Measurements from ENCODE around the gene ADAD1.

Gene ADAD1

DNA sequence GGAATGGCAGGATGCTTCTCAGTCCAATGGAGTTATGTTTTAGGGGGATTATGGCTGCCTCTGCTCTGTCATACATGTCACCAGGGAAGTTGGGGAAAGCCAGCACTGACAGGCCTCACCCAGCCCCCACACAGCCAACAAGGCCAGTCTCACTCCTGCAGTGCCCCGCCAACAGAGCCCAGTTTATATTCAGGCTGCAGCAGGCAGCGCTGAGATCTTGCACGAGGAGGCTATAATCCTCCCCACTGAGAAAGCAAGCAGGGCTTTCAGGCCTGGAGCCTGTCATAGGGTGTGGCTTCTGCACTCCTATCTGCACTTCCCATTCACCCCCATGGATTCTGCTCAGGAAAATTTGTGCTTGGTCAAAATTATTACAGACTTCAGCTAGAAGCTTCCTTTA is 25.1 kb downstream of the ADAD1 start:
- Mint-ChIP-seq H3K27me3 (no peaks in the 10 kb centered on the region), H3K4me1 (no peaks in the 10 kb centered on the region), H3K27ac (no peak overlapping the region), H3K4me3 (no peak overlapping the region), H3K9me3 (no peaks in the 10 kb centered on the region), H3K36me3 (no peaks in the 10 kb centered on the region)
- ATAC-seq: peak; percentile 46

DNA sequence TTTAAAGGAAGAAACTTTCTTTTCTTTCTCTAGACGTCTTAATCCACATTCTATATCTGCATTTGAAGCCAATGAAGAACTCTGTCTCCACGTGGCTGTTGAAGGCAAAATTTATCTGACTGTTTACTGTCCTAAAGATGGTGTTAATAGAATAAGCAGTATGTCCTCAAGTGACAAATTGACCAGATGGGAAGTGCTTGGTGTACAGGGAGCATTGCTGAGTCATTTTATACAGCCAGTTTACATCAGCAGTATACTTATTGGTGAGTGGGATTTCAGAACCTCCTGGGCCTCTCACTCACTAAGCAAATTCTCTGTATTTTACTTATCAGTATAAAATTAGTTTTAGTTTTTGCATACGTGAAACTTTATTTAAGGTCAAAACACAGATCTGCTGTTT is 33.7 kb downstream of the ADAD1 start:
- Mint-ChIP-seq H3K9me3 (no peaks in the 10 kb centered on the region), H3K27ac (no peak overlapping the region)

DNA sequence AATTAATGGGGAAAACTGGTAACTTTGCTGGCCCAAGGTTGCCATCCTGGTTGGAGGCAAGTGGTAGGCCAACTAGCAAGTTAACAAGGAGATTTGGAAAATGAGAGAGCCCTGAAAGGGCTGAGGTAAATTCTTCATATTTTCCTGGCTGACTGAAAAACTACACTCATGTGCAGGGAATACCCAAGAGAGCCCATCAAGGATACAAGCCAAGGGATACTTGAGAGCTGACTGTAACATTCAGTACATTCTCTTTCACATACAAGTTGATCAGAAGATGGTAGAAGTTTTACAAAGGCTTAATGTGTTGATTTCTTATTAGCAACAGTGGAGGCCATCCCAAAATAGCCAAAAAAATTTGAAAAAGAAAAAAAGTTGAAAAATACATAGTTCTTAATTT is 44.4 kb downstream of the ADAD1 start:
- Mint-ChIP-seq H3K4me3 (no peak overlapping the region), H3K27me3 (peaks cover 12% of the 10 kb centered on the region), H3K9me3 (peaks cover 4% of the 10 kb centered on the region), H3K36me3 (no peaks in the 10 kb centered on the region), H3K27ac (no peak overlapping the region), H3K4me1 (no peaks in the 10 kb centered on the region)
- no peak for ATAC-seq

More for the DNA sequence above, 33.7 kb downstream of the ADAD1 start:
- Mint-ChIP-seq H3K4me3 (no peak overlapping the region), H3K36me3 (no peaks in the 10 kb centered on the region), H3K27me3 (peaks cover 6% of the 10 kb centered on the region), H3K4me1 (no peaks in the 10 kb centered on the region)
- no peak for ATAC-seq

DNA sequence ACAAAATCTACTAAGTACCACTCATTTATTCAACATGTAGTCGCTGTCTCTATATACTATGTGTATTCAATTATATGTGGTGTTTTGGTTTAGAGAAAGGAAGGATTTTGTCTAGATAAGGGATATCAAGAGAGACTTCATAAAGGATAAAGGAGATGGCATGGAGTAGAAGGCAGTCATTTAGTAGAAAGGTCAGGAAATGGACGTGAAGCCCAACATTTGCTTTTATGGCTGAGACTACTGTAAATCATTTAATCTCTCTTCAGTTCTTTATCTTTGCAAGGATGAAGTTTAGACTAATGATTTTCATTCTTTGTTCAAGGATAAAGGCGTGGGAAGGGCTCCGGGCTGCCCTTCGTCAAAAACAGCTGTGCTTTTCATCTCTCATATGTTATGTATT is 52.5 kb downstream of the ADAD1 start:
- Mint-ChIP-seq H3K27ac (no peak overlapping the region), H3K4me1 (no peaks in the 10 kb centered on the region), H3K4me3 (no peak overlapping the region), H3K36me3 (no peaks in the 10 kb centered on the region), H3K9me3 (no peaks in the 10 kb centered on the region), H3K27me3 (peaks cover 12% of the 10 kb centered on the region)
- ATAC-seq: no peak

DNA sequence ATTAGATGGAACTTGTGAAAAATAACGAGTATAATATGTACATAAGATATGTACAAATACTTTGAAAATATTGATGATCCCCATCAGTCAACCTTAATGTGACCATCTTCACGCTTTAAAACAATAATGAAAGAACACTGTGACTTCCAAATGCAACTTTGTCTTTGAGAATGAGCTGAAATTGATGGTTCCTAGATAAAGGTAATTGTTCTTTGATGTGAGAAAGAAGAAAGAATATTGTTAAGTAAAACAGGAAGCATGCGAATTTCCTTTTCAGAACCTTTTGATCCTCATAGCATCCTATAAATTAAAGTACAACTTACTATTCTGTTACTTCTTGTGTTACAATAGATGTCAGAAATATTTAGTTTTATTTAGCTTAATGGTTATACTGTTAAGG is 55.5 kb downstream of the ADAD1 start:
- Mint-ChIP-seq H3K36me3 (no peaks in the 10 kb centered on the region), H3K4me1 (no peaks in the 10 kb centered on the region), H3K4me3 (no peak overlapping the region), H3K27me3 (peaks cover 12% of the 10 kb centered on the region), H3K27ac (no peak overlapping the region), H3K9me3 (no peaks in the 10 kb centered on the region)
- no peak for ATAC-seq

DNA sequence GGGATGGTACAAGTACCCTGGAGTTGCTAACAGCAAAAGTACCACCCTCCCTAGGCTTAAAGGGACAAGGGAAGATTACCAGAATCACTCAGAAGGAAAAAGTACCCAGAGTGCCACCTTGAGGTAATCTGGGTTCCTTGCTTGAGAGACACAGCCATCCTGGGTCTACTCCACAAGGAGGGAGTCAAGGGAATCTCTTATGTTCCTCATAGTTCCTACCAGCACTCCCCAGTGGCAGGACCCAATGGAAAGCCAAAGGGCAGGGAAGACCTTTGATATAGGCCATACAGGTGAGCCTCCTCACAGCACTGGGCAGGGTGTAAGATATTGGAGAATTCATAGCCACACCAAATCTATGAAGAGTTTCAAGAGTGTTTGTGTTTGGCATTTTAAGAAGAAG is 72.0 kb downstream of the ADAD1 start:
- Mint-ChIP-seq H3K36me3 (no peaks in the 10 kb centered on the region), H3K4me3 (no peak overlapping the region), H3K9me3 (no peaks in the 10 kb centered on the region), H3K27ac (no peak overlapping the region), H3K27me3 (peaks cover 33% of the 10 kb centered on the region), H3K4me1 (peaks cover 7% of the 10 kb centered on the region)
- no peak for ATAC-seq

DNA sequence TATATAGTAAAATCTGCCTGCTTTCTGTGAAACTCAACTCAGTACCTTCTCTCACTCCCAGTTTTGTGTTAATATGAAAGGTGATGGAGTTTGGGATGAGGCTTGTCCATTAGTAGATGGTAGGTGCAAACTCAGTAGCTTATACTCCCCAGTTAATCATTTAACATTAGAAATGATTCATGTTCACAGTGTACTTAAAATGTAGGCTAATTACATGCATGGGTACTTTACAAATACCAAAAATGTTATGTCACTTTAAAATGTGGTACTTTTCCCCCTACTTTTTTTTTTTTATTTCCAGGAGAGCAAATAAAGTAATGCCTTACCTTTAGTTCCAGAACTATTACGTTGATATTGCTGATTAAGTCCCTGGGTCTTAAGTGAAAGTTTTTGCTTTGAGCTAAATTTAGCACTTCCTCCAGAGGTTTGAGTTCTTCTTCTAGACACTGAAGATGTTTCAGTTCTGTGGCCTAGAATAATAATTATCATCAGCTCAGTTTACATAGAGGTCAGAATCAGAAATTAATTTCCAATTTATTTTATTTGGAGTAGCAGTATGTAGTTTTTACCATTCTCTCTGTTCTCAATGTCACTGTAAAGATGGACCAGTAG is 74.7 kb downstream of the ADAD1 start:
- Mint-ChIP-seq H3K27me3 (peaks cover 24% of the 10 kb centered on the region), H3K4me1 (peaks cover 14% of the 10 kb centered on the region), H3K9me3 (no peaks in the 10 kb centered on the region), H3K36me3 (no peaks in the 10 kb centered on the region), H3K27ac (no peak overlapping the region), H3K4me3 (no peak overlapping the region)
- no peak for ATAC-seq

DNA sequence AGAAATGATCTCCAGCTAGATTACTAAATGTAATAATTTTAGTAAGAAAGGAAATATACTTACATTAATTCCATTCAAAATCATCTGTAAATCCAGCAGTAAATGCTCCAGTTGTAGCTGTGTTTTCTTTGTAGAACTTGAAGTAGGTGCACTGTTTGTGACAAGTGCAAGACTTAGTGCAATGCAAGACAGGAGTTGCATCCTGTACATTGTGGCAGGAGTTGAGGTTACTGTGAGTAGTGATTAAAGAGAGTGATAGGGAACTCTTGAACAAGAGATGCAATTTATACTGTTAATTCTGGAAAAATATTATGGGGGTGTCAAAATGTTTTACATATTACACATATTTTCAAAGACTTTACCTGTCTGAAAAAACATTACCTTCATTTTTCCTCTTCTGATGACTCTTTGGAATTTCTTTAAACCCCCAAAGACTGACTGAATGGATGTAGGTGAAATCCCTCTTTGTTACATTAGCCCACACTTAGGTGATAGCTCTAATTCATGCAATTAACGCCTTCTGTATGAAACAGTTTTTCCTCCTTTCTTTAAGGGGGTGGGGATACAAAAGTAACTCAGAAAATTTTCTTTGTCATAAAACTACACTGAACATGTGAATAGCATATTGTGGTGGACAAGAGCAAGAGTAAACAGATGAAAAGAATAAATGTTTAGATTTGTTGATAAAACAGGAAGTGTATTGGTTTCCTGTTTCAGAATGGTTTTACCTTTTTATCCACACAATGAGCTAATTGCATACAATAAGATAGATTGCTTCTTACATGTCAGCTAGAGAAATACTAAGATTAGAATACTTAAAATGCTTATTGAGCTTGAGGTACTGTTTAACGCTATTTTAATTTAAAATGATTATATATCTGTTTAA is 77.7 kb downstream of the ADAD1 start, which contains the start of gene IL2:
Gene IL2 (minus strand): TSS at position 495 of the 886 bp plus-strand sequence. CDS start 285 bp downstream, at position 210.
- Mint-ChIP-seq H3K27ac (no peak within 1 kb of the TSS), H3K36me3 (no peaks in the 10 kb centered on the region), H3K27me3 (no peaks in the 10 kb centered on the region), H3K9me3 (no peaks in the 10 kb centered on the region), H3K4me3 (no peak within 1 kb of the TSS), H3K4me1 (peaks cover 23% of the 10 kb centered on the region)
- ATAC-seq: no peak

DNA sequence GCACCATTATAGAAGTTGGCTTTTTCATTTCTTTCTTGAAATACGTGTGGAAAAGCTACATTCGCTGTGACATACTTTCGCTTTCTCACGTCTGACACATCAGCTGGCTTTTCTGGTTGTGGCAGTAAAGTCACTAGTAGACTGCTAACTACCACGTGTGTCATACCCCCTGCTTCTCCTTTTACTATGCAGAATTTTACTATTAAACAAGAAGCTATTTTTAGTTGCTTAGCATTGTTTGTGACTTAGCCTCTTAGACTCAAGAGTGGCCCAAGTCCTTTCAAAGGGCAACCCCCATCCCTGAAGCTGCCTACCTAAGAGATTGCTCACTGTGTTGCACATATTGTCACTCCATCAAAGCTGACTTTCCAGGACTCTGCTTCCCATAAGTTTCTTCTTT is 79.8 kb downstream of the ADAD1 start:
- Mint-ChIP-seq H3K4me1 (peaks cover 18% of the 10 kb centered on the region), H3K9me3 (no peaks in the 10 kb centered on the region), H3K27ac (peak overlapping the region; percentile 70), H3K4me3 (peak overlapping the region; percentile 57), H3K36me3 (no peaks in the 10 kb centered on the region), H3K27me3 (no peaks in the 10 kb centered on the region)
- peak; percentile 81 for ATAC-seq

DNA sequence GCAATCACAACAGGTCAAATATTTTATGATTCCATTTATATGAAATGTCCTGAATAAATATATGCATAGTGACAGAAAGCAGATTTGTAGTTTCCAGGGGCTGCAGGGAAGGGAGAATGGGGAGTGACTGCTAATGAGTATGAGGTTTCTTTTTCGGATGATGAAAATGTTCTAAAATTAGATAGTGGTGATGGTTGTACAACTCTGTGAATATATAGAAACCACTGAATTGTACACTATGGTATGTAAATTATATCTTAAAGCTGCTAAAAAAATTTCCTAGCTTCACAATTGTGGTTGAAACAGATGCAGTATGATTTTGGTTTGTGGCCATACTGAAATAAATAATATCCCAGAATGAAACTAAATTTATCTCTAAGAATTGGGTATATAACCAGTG is 90.6 kb downstream of the ADAD1 start:
- Mint-ChIP-seq H3K36me3 (no peaks in the 10 kb centered on the region), H3K27ac (no peak overlapping the region), H3K27me3 (peaks cover 8% of the 10 kb centered on the region)

DNA sequence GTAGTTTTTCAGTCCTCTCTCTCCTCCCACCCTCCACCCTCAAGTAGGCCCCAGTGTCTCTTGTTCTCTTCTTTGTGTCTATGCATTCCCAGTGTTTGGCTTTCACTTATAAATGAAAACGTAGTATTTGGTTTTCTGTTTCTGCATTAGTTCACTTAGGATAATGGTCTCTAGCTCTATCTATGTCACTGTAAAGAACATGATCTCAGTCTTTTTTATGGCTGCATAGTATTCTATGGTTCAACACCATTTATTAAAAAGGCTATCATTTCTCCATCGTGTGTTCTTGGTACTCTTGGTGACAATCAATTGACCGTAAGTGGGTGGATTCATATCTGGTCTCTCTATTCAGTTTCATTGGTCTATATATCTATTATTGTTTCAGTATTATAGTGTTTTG is 96.4 kb downstream of the ADAD1 start:
- no peaks in the 10 kb centered on the region for H3K4me1 Mint-ChIP-seq
- no peak overlapping the region for H3K4me3 Mint-ChIP-seq
- peaks cover 3% of the 10 kb centered on the region for H3K9me3 Mint-ChIP-seq
- H3K27me3 Mint-ChIP-seq: peaks cover 14% of the 10 kb centered on the region
- no peak overlapping the region for H3K27ac Mint-ChIP-seq
- H3K36me3 Mint-ChIP-seq: no peaks in the 10 kb centered on the region
- no peak for ATAC-seq

More for the DNA sequence above, 90.6 kb downstream of the ADAD1 start:
- ATAC-seq: no peak
- Mint-ChIP-seq H3K4me3 (no peak overlapping the region), H3K4me1 (no peaks in the 10 kb centered on the region), H3K9me3 (peaks cover 3% of the 10 kb centered on the region)

DNA sequence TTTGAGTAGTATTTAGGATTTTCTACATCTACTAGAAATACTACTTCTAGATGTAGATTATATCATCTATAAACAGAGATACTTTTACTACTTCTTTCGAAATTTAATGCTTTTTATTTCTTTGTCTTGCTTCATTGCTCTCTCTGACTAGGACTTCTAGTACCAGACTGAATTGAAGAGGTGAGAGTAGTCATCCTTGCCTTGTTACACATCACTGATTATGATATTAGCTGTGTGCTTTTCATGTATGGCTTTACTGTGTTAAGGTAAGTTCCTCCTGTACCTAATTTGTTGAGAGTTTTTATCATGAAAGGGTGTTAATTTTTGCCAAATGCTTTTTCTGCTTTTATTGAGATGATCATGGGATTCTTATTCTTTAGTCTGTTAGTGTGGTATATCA is 97.3 kb downstream of the ADAD1 start:
- H3K4me3 Mint-ChIP-seq: no peak overlapping the region
- H3K36me3 Mint-ChIP-seq: no peaks in the 10 kb centered on the region
- peaks cover 3% of the 10 kb centered on the region for H3K9me3 Mint-ChIP-seq

DNA sequence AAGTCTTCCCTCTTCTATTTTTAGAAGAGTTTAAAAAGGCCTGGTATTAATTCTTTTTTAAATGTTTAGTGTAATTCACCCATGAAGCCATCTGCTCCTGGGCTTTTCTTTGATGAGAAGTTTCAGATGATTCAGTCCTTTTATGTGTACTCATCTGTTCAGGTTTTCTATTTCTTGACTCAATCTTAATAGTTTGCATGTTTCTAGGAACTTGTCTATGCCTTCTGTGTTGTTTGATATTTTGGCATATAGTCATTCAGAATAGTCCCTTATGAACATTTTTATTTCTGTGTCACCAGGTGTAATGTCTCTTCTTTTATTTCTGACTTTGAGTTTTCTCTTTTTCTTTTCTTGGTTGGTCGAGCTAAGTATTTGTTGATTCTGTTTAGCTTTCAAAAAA is 97.9 kb downstream of the ADAD1 start:
- Mint-ChIP-seq H3K4me3 (no peak overlapping the region), H3K9me3 (peaks cover 3% of the 10 kb centered on the region), H3K27ac (no peak overlapping the region), H3K27me3 (peaks cover 19% of the 10 kb centered on the region), H3K4me1 (no peaks in the 10 kb centered on the region), H3K36me3 (no peaks in the 10 kb centered on the region)
- no peak for ATAC-seq

More for the DNA sequence above, 97.3 kb downstream of the ADAD1 start:
- Mint-ChIP-seq H3K27ac (no peak overlapping the region), H3K4me1 (no peaks in the 10 kb centered on the region), H3K27me3 (peaks cover 19% of the 10 kb centered on the region)
- no peak for ATAC-seq

Data from stimulated activated memory B cell treated with anti-CD40 and anti-IgM and Interleukin-4, amounts not matched to agents 10 μg/mL and 1 μg/mL and 100 μg/mL, for 72 hours (primary cell).